ELF-1 (cell line): ENCODE results near the gene PGA4.
"Not testable (repeated sequence)": the region's sequence is repeated elsewhere in the genome, so short reads cannot be mapped to it uniquely, and the experiment has no call there.

ENCODE experiments used
- DNase-seq: peaks from one replicate; pipeline ENCODE4 v3.0.0-alpha.2; 2016; ENCODE audit warnings: low read depth, low spot score

Gene PGA4

GRCh38 chr11:61222047-61222446 lies at the start of gene PGA4:
PGA4 (plus strand) TSS chr11:61222347; CDS start chr11:61222401, 54 bp downstream.
- not testable (repeated sequence) for DNase-seq

GRCh38 chr11:61172356-61172755 lies 49.8 kb upstream of the PGA4 start:
- no peak for DNase-seq

GRCh38 chr11:61172888-61173287 lies 49.3 kb upstream of the PGA4 start:
- no peak for DNase-seq

GRCh38 chr11:61173456-61173855 lies 48.7 kb upstream of the PGA4 start:
- no peak for DNase-seq

GRCh38 chr11:61174273-61174672 lies 47.9 kb upstream of the PGA4 start:
- no peak for DNase-seq

- no peak for DNase-seq
Observed at GRCh38 chr11:61174949-61175348, 47.2 kb upstream of the PGA4 start.

- no peak for DNase-seq
Observed at GRCh38 chr11:61176446-61176845, 45.7 kb upstream of the PGA4 start.

- not testable (repeated sequence) for DNase-seq
Observed at GRCh38 chr11:61180205-61180604, 41.9 kb upstream of the PGA4 start.

GRCh38 chr11:61181489-61181888 lies 40.7 kb upstream of the PGA4 start:
- no peak for DNase-seq

- DNase-seq = peak; percentile 44
Observed at GRCh38 chr11:61183645-61184044, 38.5 kb upstream of the PGA4 start.

- DNase-seq = no peak
Observed at GRCh38 chr11:61186504-61186903, 35.6 kb upstream of the PGA4 start.

- peak; percentile 79 for DNase-seq
Observed at GRCh38 chr11:61187505-61188130, 34.5 kb upstream of the PGA4 start.

GRCh38 chr11:61189933-61190332 lies 32.2 kb upstream of the PGA4 start:
- no peak for DNase-seq

- DNase-seq = no peak
Observed at GRCh38 chr11:61193596-61193995, 28.6 kb upstream of the PGA4 start.

- no peak for DNase-seq
Observed at GRCh38 chr11:61194169-61194671, 27.9 kb upstream of the PGA4 start.

- DNase-seq = no peak
Observed at GRCh38 chr11:61194981-61195695, 27.0 kb upstream of the PGA4 start.

GRCh38 chr11:61195719-61196118 lies 26.4 kb upstream of the PGA4 start:
- no peak for DNase-seq

- DNase-seq = no peak
Observed at GRCh38 chr11:61198361-61198760, 23.8 kb upstream of the PGA4 start.

- DNase-seq = no peak
Observed at GRCh38 chr11:61198948-61199523, 23.1 kb upstream of the PGA4 start.

- DNase-seq = no peak
Observed at GRCh38 chr11:61201476-61201875, 20.7 kb upstream of the PGA4 start.

- not testable (repeated sequence) for DNase-seq
Observed at GRCh38 chr11:61202950-61203746, 19.0 kb upstream of the PGA4 start, which contains the start of gene PGA3. PGA3 (plus strand) TSS chr11:61203515; CDS start chr11:61203565, 50 bp downstream.

- DNase-seq = not testable (repeated sequence)
Observed at GRCh38 chr11:61203873-61204272, 18.3 kb upstream of the PGA4 start.
